IPS-NIHi11 (cell line): ENCODE data around the gene PAK6.

ENCODE experiments used
- DNase-seq: peaks from one replicate; pipeline ENCODE4 v3.0.0; 2012; ENCODE audit warnings: mixed read lengths, low spot score

The PAK6 gene

GRCh38 chr15:40238532-40239403 is at the start of gene PAK6:
Gene PAK6 (plus strand): TSS chr15:40239063. CDS start chr15:40264786, 25,723 bp downstream.
- DNase-seq, result peak; percentile 95

- DNase-seq, result no peak
Observed at GRCh38 chr15:40190591-40190990, 48.3 kb upstream of the PAK6 start.

GRCh38 chr15:40192942-40193341 is 45.9 kb upstream of the PAK6 start:
- DNase-seq, result no peak

- DNase-seq, result no peak
Observed at GRCh38 chr15:40197434-40197833, 41.4 kb upstream of the PAK6 start.

GRCh38 chr15:40198355-40199085 is 40.3 kb upstream of the PAK6 start:
- DNase-seq, result no peak

- no peak for DNase-seq
Observed at GRCh38 chr15:40204100-40204499, 34.8 kb upstream of the PAK6 start.

- peak; percentile 75 for DNase-seq
Observed at GRCh38 chr15:40217166-40217824, 21.6 kb upstream of the PAK6 start.

GRCh38 chr15:40219801-40220200 is 19.1 kb upstream of the PAK6 start:
- no peak for DNase-seq

GRCh38 chr15:40222131-40222530 is 16.7 kb upstream of the PAK6 start:
- DNase-seq, result no peak

- DNase-seq, result no peak
Observed at GRCh38 chr15:40226736-40227135, 12.1 kb upstream of the PAK6 start.

- no peak for DNase-seq
Observed at GRCh38 chr15:40229316-40229715, 9.5 kb upstream of the PAK6 start.

- DNase-seq, result no peak
Observed at GRCh38 chr15:40229956-40230355, 8.9 kb upstream of the PAK6 start.

GRCh38 chr15:40232625-40233070 is 6.2 kb upstream of the PAK6 start:
- no peak for DNase-seq

GRCh38 chr15:40233727-40234577 is 4.9 kb upstream of the PAK6 start:
- no peak for DNase-seq

GRCh38 chr15:40234783-40235182 is 4.1 kb upstream of the PAK6 start:
- no peak for DNase-seq

GRCh38 chr15:40235201-40235885 is 3.5 kb upstream of the PAK6 start:
- peak; percentile 50 for DNase-seq

- no peak for DNase-seq
Observed at GRCh38 chr15:40239404-40239692, 485 bp downstream of the PAK6 start.

- DNase-seq, result no peak
Observed at GRCh38 chr15:40239693-40240618, 1.1 kb downstream of the PAK6 start.

- DNase-seq, result no peak
Observed at GRCh38 chr15:40240619-40241221, 1.9 kb downstream of the PAK6 start.
